ENCODE measurements around the gene NDFIP1.

The NDFIP1 gene

GRCh38 chr5:142193114-142193428 lies 84.5 kb downstream of the NDFIP1 start:
- no peak for DNase-seq (ENCODE audit: low read depth)
- no peak overlapping the region for H3K4me3 ChIP-seq (ENCODE audit: low read depth, low read length)
- TF ChIP-seq CTCF (IDR thresholded peaks at IDR 0.05; ENCODE audit: control insufficient read depth, extremely low read depth, insufficient read depth), result no peak

GRCh38 chr5:142197098-142197497 lies 88.5 kb downstream of the NDFIP1 start:
- no peak overlapping the region for H3K4me3 ChIP-seq (ENCODE audit: low read depth, low read length)
- TF ChIP-seq CTCF (IDR thresholded peaks at IDR 0.05; ENCODE audit: control insufficient read depth, extremely low read depth, insufficient read depth), result no peak
- no peak for DNase-seq (ENCODE audit: low read depth)

GRCh38 chr5:142197781-142198180 lies 89.2 kb downstream of the NDFIP1 start:
- no peak for DNase-seq (ENCODE audit: low read depth)
- TF ChIP-seq CTCF (IDR thresholded peaks at IDR 0.05; ENCODE audit: control insufficient read depth, extremely low read depth, insufficient read depth), result no peak

GRCh38 chr5:142199388-142199787 lies 90.8 kb downstream of the NDFIP1 start:
- no peak for TF ChIP-seq CTCF (IDR thresholded peaks at IDR 0.05; ENCODE audit: control insufficient read depth, extremely low read depth, insufficient read depth)
- H3K4me3 ChIP-seq (ENCODE audit: low read depth, low read length), result no peak overlapping the region
- DNase-seq (ENCODE audit: low read depth), result no peak

More at GRCh38 chr5:142197781-142198180, 89.2 kb downstream of the NDFIP1 start:
- H3K4me3 ChIP-seq (ENCODE audit: low read depth, low read length), result no peak overlapping the region

- no peak for TF ChIP-seq CTCF (IDR thresholded peaks at IDR 0.05; ENCODE audit: control insufficient read depth, extremely low read depth, insufficient read depth)
- DNase-seq (ENCODE audit: low read depth), result no peak
- H3K4me3 ChIP-seq (ENCODE audit: low read depth, low read length), result no peak overlapping the region
Measured at GRCh38 chr5:142200387-142200786, 91.8 kb downstream of the NDFIP1 start.

- no peak for TF ChIP-seq CTCF (IDR thresholded peaks at IDR 0.05; ENCODE audit: control insufficient read depth, extremely low read depth, insufficient read depth)
- DNase-seq (ENCODE audit: low read depth), result no peak
- no peak overlapping the region for H3K4me3 ChIP-seq (ENCODE audit: low read depth, low read length)
Measured at GRCh38 chr5:142201471-142201887, 92.9 kb downstream of the NDFIP1 start.

- no peak for TF ChIP-seq CTCF (IDR thresholded peaks at IDR 0.05; ENCODE audit: control insufficient read depth, extremely low read depth, insufficient read depth)
- no peak for DNase-seq (ENCODE audit: low read depth)
- no peak overlapping the region for H3K4me3 ChIP-seq (ENCODE audit: low read depth, low read length)
Measured at GRCh38 chr5:142202282-142202681, 93.7 kb downstream of the NDFIP1 start.

All from LNCaP clone FGC (cell line).